Esophagus (tissue), 2 donors: ENCODE measurements around the gene OR52I1. TPM values are rescaled to one million over a fixed set of nuclear protein-coding genes. Genes with fewer than 3 reads are reported as not detected.

Experiments
- H3K27ac ChIP-seq, 2 donors: one replicate each; pipeline ENCODE4 v1.5.1; 2013; ENCODE audit warnings: low read depth in 2 of 2, mild to moderate bottlenecking in 2 of 2, inconsistent platforms in 1 of 2, low read length in 1 of 2, moderate library complexity in 1 of 2
- H3K27me3 ChIP-seq, 2 donors: one replicate each; pipeline ENCODE4 v1.6.1; 2013; ENCODE audit warnings: low read length in 2 of 2, control low read depth in 1 of 2, mild to moderate bottlenecking in 1 of 2; ENCODE audit not compliant: insufficient read depth in 2 of 2, control insufficient read depth in 1 of 2
- H3K36me3 ChIP-seq, 2 donors: one replicate each; pipeline ENCODE4 v1.6.1; 2013; ENCODE audit warnings: low read length in 1 of 2; ENCODE audit not compliant: control insufficient read depth in 2 of 2, insufficient read depth in 2 of 2
- H3K4me1 ChIP-seq, 2 donors: one replicate each; pipeline ENCODE4 v1.6.1; 2013; ENCODE audit warnings: low read length in 1 of 2; ENCODE audit not compliant: control insufficient read depth in 2 of 2, insufficient read depth in 2 of 2
- H3K4me3 ChIP-seq, 2 donors: one replicate each; pipeline ENCODE4 v1.5.1; 2013; ENCODE audit warnings: low read length in 2 of 2, mild to moderate bottlenecking in 2 of 2, low read depth in 1 of 2, moderate library complexity in 1 of 2
- H3K9me3 ChIP-seq, 2 donors: one replicate each; pipeline ENCODE4 v1.6.1; 2013; ENCODE audit warnings: mild to moderate bottlenecking in 2 of 2, low read depth in 1 of 2, low read length in 1 of 2, moderate library complexity in 1 of 2; ENCODE audit not compliant: control insufficient read depth in 2 of 2, insufficient read depth in 1 of 2
- WGBS, 2 donors: extraction: QIAGEN DNeasy Blood & Tissue Kit; methylation state at CpG; one replicate each; pipeline ENCODE4 v1.1.7; 2013; 5-methylcytosine and 5-hydroxymethylcytosine counted together
- polyA plus RNA-seq, 2 donors: library from polyadenylated mRNA; stranded (reverse); fragments of 200-250 nt; gene quantifications; one replicate each; pipeline ENCODE4 v1.2.3, GENCODE V29; 2013
- donor health status: healthy with polysubstance abuse.
- donor health status: Bipolar disorder and iron deficiency.

Gene OR52I1
- polyA plus RNA-seq, 2 donors, result not detected

DNA sequence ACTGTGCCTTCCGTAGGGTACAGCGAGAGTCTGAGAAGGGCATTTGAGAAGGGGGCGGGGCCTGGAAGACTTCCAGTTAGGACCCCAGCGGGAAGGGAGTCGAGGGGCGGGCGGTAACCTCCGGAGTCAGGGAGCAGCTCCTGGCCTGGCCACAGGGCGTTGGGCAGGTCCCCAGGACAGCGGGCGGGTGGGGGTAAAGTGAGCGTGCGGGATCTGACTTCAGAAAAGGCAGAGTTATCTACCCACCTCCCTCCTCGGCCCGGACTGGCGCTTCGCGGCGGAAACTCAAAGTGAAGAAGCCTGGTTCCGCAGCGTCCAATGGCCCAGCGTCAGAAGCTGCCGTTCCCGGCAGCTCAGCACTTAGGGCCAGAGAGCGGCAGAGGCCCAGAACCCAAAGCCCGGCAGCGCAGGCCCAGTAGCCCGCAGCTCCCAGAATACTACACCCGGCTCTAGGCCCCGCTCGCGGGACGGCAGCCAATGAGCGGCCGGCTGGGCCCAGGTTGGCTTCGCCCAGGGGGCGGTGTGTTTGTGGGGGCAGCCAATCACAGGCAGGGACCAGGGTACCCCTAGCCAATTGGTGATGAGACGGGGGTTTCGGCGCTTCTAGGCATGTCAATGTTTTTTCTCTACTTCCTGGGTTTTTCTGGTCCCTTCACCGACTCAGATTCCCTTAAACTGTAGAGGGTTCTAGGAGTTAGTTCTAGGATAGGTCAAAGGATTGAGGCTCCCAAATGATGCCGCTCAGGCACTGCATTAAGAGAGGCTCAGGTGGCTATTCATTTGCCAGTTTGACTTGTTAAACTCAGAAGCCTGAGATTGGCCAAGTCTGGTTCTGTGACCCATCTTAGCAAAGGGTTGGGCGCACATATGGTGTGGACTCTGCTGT is 14.2 kb downstream of the OR52I1 start, which contains the start of gene TRIM68:
Gene TRIM68 (minus strand): TSS at position 451 of the 886 bp plus-strand sequence. CDS start 2,727 bp downstream, outside the sequence.
- 4% methylated on average over 43 of the region's 43 CpGs for WGBS, 2 donors
- no peaks in the 10 kb centered on the region for H3K9me3 ChIP-seq
- H3K36me3 ChIP-seq, result peaks cover 4 to 7% of the 10 kb centered on the region in 2 donors
- H3K27ac ChIP-seq, result peak within 1 kb of the TSS; percentile 89
- H3K27me3 ChIP-seq, result no peaks in the 10 kb centered on the region
- H3K4me1 ChIP-seq, result no peaks in the 10 kb centered on the region
- H3K4me3 ChIP-seq, result peak within 1 kb of the TSS; percentile 83 to 88

- 27 to 37% methylated on average over 3 of the region's 3 CpGs for whole genome bisulfite sequencing, 2 donors
- H3K27ac ChIP-seq, result peak overlapping the region in 1 of 2 donors; percentile 9
- H3K9me3 ChIP-seq, result no peaks in the 10 kb centered on the region
- H3K27me3 ChIP-seq, result no peaks in the 10 kb centered on the region
- H3K4me1 ChIP-seq, result no peaks in the 10 kb centered on the region
- H3K4me3 ChIP-seq, result no peak overlapping the region
- no peaks in the 10 kb centered on the region for H3K36me3 ChIP-seq
Measured at GRCh38 chr11:4610258-4610935, 16.6 kb downstream of the OR52I1 start.

GRCh38 chr11:4611986-4612385 is 18.1 kb downstream of the OR52I1 start:
- H3K27me3 ChIP-seq, result no peaks in the 10 kb centered on the region
- 86 to 89% methylated on average over 2 of the region's 2 CpGs for WGBS, 2 donors
- no peaks in the 10 kb centered on the region for H3K9me3 ChIP-seq
- no peaks in the 10 kb centered on the region for H3K4me1 ChIP-seq
- no peak overlapping the region for H3K27ac ChIP-seq
- no peak overlapping the region for H3K4me3 ChIP-seq
- no peaks in the 10 kb centered on the region for H3K36me3 ChIP-seq

- H3K9me3 ChIP-seq, result no peaks in the 10 kb centered on the region
- H3K27me3 ChIP-seq, result no peaks in the 10 kb centered on the region
- no peak overlapping the region for H3K27ac ChIP-seq
- H3K4me3 ChIP-seq, result no peak overlapping the region
- no peaks in the 10 kb centered on the region for H3K4me1 ChIP-seq
- H3K36me3 ChIP-seq, result no peaks in the 10 kb centered on the region
Measured at GRCh38 chr11:4615856-4616444, 22.1 kb downstream of the OR52I1 start.

DNA sequence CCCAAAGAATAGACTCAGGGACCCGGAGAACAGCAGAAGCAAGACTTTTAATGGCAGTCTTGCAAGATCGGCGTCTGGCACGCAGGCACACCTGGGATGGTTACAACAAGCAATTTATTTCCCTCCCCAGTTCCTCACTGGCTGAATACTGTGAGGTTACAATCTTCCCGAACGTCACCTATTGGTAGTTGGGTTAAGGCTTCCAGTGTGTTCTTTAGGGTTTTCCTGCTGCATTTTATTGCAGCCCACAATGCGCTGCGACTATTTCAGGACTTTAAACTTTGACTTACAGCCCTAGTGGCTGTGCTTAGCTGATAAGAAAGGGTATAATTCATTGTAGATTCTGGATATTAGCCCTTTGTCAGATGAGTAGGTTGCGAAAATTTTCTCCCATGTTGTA is 25.7 kb downstream of the OR52I1 start:
- H3K27me3 ChIP-seq, result no peaks in the 10 kb centered on the region
- no peaks in the 10 kb centered on the region for H3K36me3 ChIP-seq
- H3K9me3 ChIP-seq, result no peaks in the 10 kb centered on the region
- WGBS, 2 donors, result 78 to 85% methylated on average over 9 of the region's 9 CpGs
- no peaks in the 10 kb centered on the region for H3K4me1 ChIP-seq
- no peak overlapping the region for H3K27ac ChIP-seq
- H3K4me3 ChIP-seq, result no peak overlapping the region

GRCh38 chr11:4626207-4627099 is 32.6 kb downstream of the OR52I1 start:
- Histone ChIP-seq H3K36me3 (no peaks in the 10 kb centered on the region), H3K27ac (no peak overlapping the region), H3K9me3 (no peaks in the 10 kb centered on the region), H3K4me1 (no peaks in the 10 kb centered on the region), H3K27me3 (peaks cover 0 to 4% of the 10 kb centered on the region in 2 donors), H3K4me3 (no peak overlapping the region)
- 43 to 46% methylated on average over 15 of the region's 15 CpGs for WGBS, 2 donors

GRCh38 chr11:4636136-4636535 is 42.3 kb downstream of the OR52I1 start:
- H3K27ac ChIP-seq, result no peak overlapping the region
- no peaks in the 10 kb centered on the region for H3K9me3 ChIP-seq
- 67 to 80% methylated on average over 2 of the region's 2 CpGs for WGBS, 2 donors
- no peaks in the 10 kb centered on the region for H3K27me3 ChIP-seq
- H3K36me3 ChIP-seq, result no peaks in the 10 kb centered on the region
- no peaks in the 10 kb centered on the region for H3K4me1 ChIP-seq
- no peak overlapping the region for H3K4me3 ChIP-seq

DNA sequence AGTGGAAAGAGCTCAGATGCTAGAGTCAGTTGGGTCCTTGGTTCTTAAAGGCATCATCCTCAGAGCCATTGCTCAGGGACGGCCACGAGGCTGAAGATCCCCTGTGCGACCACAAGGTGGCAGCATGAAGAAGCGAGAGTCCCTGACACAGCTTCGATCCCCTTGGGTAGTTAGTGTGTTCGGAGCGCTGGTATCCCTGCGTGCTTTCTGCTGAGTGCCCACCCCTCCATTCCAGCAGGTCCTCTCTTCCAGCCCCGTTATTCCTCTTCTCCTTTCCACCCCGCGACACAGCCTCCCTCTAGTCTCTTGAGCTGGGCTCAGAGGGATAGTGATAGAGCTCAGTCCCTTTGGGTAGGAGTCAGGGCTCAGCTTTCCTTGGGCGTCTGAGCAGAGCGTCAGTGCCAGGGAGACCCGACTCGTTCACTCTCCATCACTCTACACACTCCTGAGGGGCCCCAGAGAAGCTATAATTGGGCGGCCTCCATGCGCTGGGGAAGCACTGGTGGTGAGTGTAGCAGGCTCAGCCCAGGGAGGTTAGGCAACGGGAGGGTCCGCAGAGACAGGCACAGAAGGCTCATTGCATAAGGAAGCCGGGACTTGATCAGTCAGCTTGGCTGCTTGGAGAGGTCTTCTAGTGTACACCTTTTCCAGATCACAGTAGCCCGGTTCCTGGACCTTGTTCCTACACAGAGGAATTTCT is 43.3 kb downstream of the OR52I1 start, which contains the start of gene OR51D1:
Gene OR51D1 (plus strand): TSS at position 516 of the 700 bp plus-strand sequence. CDS start 2,314 bp downstream, outside the sequence.
- Histone ChIP-seq H3K9me3 (no peaks in the 10 kb centered on the region), H3K27me3 (no peaks in the 10 kb centered on the region), H3K4me3 (no peak within 1 kb of the TSS), H3K27ac (no peak within 1 kb of the TSS), H3K4me1 (no peaks in the 10 kb centered on the region), H3K36me3 (no peaks in the 10 kb centered on the region)
- WGBS, 2 donors, result 31 to 38% methylated on average over 21 of the region's 21 CpGs
